HG03442 (cell line): Measurements from ENCODE around the gene DLG2.

Source experiments
- ATAC-seq: cut with Tn5 transposase; IDR thresholded peaks from one replicate; pipeline ENCODE4 v1.9.1; 2021; ENCODE audit warnings: mild to moderate bottlenecking, moderate library complexity; ENCODE audit not compliant: unreplicated experiment

DLG2 gene

GRCh38 chr11:83924795-83925542, 1702.2 kb downstream of the DLG2 start:
- ATAC-seq: no peak

- no peak for ATAC-seq
These were observed 1703.2 kb downstream of the DLG2 start for GRCh38 chr11:83923961-83924360.

- ATAC-seq: no peak
These were observed 1704.2 kb downstream of the DLG2 start for GRCh38 chr11:83922953-83923352.

GRCh38 chr11:83922318-83922717, 1704.8 kb downstream of the DLG2 start:
- ATAC-seq: no peak

GRCh38 chr11:83921447-83922192, 1705.5 kb downstream of the DLG2 start:
- ATAC-seq: no peak

GRCh38 chr11:83918476-83918875, 1708.7 kb downstream of the DLG2 start:
- ATAC-seq: no peak

- ATAC-seq: no peak
These were observed 1712.1 kb downstream of the DLG2 start for GRCh38 chr11:83914995-83915394.

GRCh38 chr11:83909579-83910534, 1717.3 kb downstream of the DLG2 start:
- no peak for ATAC-seq

- no peak for ATAC-seq
These were observed 1718.8 kb downstream of the DLG2 start for GRCh38 chr11:83908298-83908856.

GRCh38 chr11:83895516-83895915, 1731.6 kb downstream of the DLG2 start:
- no peak for ATAC-seq

GRCh38 chr11:83881428-83881827, 1745.7 kb downstream of the DLG2 start:
- ATAC-seq: no peak

GRCh38 chr11:83871054-83871453, 1756.1 kb downstream of the DLG2 start:
- no peak for ATAC-seq

GRCh38 chr11:83866655-83867054, 1760.5 kb downstream of the DLG2 start:
- no peak for ATAC-seq

- ATAC-seq: no peak
These were observed 1761.3 kb downstream of the DLG2 start for GRCh38 chr11:83865636-83866461.

- no peak for ATAC-seq
These were observed 1762.6 kb downstream of the DLG2 start for GRCh38 chr11:83864412-83865057.

GRCh38 chr11:83863272-83863671, 1763.9 kb downstream of the DLG2 start:
- no peak for ATAC-seq

- no peak for ATAC-seq
These were observed 1764.5 kb downstream of the DLG2 start for GRCh38 chr11:83862691-83863090.

- no peak for ATAC-seq
These were observed 1765.1 kb downstream of the DLG2 start for GRCh38 chr11:83862033-83862432.

- no peak for ATAC-seq
These were observed 1768.5 kb downstream of the DLG2 start for GRCh38 chr11:83858694-83859093.

- no peak for ATAC-seq
These were observed 1771.9 kb downstream of the DLG2 start for GRCh38 chr11:83855237-83855636.
